GM12801 (cell line): ENCODE data around the gene MZB1.

Experiments
- TF ChIP-seq, protein P1 (sequence below): IDR thresholded peaks from one replicate; pipeline ENCODE4 v1.5.1; 2011; ENCODE audit warnings: control low read depth; ENCODE audit not compliant: insufficient read length; ENCODE audit errors: extremely low read depth

Gene MZB1

DNA sequence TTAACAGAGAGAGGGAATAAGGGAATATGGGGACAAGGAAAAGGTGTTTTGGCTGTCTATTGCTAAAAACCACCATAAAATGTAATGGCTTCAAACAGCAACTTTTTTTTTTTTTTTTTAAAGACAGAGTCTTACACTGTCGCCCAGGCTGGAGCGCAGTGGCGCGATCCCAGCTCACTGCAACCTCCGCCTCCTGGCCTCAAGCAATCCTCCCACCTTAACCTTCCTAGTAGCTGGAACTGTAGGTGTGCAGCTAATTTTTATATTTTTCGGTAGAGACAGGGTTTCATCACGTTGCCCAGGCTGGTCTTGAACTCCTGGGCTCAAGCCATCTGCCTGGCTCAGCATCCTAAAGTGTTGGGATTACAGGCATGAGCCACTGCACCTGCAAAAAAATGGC is 18.5 kb upstream of the MZB1 start:
- TF ChIP-seq, protein P1, sequence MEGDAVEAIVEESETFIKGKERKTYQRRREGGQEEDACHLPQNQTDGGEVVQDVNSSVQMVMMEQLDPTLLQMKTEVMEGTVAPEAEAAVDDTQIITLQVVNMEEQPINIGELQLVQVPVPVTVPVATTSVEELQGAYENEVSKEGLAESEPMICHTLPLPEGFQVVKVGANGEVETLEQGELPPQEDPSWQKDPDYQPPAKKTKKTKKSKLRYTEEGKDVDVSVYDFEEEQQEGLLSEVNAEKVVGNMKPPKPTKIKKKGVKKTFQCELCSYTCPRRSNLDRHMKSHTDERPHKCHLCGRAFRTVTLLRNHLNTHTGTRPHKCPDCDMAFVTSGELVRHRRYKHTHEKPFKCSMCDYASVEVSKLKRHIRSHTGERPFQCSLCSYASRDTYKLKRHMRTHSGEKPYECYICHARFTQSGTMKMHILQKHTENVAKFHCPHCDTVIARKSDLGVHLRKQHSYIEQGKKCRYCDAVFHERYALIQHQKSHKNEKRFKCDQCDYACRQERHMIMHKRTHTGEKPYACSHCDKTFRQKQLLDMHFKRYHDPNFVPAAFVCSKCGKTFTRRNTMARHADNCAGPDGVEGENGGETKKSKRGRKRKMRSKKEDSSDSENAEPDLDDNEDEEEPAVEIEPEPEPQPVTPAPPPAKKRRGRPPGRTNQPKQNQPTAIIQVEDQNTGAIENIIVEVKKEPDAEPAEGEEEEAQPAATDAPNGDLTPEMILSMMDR = no peak

DNA sequence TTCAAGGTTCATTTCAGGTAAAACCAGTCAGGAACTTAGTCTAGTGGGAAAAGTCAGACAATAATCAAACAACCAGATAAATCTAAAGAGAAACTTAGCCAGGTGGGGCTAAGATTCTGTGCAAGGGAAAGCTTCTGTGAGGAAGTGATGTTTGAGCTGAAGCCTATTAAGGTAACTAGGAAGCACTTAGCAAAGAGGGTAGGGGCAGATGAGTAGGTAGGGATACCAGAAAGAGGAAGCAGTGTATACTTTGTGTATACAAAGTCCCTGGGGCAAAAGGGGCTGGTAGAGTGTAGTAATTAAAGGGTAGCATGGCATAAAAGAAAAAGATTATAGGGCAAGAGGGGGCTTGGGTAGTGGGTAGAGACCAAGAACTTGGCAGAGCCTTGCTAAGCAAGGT is 17.8 kb upstream of the MZB1 start:
- TF ChIP-seq, protein P1 = no peak

DNA sequence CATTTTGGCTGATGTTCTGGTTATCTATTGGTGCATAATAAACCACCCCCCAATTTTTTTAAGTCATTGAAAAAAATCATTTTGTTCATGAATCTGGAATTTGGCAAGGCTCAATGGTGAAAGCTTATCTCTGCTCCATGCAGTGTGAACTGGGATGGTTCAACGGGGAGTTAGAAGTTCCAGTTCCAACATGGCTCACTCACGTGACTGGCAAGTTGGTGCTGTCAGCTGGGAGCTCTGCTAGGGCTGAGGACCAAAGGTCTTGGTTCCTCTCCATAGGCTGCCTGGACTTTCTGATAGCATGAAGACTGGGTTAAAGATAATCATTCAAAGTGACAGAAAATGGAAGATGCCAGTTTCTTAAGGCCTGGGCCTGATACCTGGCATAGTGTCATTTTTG is 17.2 kb upstream of the MZB1 start:
- TF ChIP-seq, protein P1 = no peak

DNA sequence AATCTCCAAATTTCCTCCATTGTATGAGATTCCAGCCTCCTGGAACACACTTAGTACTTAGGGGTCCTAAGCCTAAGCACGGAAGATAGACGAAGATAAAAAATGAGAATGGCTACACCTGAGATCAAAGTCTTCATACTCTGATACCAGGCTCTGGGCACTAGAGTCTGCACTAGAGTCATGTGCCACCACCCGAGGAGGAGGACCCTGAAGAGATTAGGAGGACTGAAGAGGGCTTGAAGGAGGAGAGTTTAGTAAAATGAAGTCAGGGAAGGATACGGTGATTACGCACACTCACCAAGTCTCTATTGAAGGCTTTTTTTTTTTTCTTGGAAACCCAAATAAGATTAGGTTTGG is 14.7 kb upstream of the MZB1 start:
- TF ChIP-seq, protein P1 = no peak

DNA sequence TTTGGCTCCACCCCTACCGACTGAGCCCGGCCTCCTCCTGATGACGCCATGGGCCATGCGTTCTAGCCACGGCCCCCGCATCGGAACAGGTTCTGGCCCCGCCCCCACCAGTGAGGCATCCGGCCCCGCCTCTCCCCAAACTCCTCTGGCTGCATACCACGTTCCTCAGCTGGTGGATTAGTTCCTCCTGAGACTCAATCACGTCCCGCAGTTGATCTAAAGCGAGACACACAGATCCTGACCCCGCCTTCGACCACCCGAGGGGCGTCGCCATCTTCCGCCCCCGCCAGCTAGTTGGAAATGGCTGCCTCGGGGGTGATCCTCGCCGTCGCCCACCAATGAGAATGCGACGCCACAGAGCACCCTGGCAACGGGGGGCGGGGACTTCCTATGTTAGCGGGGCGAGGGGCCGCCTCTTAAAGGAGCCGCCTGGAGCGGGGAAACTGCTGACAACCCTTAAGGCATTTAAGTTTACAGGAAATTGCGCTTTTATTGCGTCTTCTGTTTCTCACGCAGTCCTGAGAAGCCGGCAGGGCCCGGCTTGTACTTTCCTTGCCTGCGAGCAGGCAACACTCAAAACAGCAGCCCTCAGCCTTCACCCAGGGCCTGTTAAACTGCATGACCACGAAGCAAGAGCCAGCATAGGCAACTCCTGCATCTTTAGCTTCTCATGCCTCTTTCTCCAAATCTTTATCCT is 14.2 kb upstream of the MZB1 start, which contains the start of gene SPATA24:
TSS of gene SPATA24 (minus strand) at position 303 of the 697 bp plus-strand sequence. CDS start at position 274, 29 bp downstream.
- TF ChIP-seq, protein P1 = no peak

DNA sequence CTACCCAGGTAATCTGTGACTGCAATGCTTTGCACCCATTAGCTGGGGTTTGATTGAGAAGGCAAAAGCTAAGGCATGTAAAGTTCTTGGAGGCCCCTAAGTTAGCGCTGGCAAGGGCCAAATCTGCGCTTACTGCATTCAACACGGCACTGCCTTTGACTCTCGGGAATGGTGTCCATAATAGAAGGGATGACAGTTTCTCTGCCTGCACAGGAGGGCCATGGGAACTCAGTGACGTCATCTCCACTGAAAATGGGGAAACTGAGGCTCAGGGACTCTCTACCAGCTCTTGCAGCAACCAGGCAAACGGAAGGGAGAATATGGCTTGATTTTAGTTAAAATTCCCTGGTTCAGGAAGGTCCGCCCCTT is 13.7 kb upstream of the MZB1 start:
- TF ChIP-seq, protein P1 = no peak

DNA sequence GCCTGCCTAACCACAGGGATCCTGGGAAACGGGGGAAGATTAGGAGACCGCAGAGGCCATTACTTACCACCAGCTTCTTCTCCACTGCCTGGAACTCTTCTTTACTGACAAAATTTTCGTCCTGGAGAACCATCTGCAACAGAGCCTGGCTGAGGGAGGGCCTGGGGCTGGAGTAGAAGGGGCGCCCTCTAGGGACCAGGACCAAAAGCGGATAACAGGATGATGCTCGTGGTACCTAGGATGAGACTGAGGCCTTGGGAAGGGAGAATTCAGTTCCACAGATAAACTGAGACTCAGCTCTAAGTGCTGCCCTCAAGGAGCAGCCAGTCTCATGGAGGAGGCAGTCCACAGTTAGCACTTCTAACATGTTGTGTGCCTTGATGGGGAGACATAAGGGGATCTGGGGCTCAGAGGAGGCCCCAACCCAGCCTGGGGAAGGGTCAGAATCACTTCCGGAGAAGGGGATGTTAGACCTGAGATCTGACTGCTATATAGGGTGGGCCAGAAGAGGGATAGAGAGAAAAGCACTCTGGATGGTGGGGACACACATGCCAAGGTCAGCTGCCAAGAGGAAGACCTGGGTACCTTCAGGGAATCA is 12.9 kb upstream of the MZB1 start:
- TF ChIP-seq, protein P1 = no peak
